Measurements from ENCODE around the gene PRAC2.

DNA sequence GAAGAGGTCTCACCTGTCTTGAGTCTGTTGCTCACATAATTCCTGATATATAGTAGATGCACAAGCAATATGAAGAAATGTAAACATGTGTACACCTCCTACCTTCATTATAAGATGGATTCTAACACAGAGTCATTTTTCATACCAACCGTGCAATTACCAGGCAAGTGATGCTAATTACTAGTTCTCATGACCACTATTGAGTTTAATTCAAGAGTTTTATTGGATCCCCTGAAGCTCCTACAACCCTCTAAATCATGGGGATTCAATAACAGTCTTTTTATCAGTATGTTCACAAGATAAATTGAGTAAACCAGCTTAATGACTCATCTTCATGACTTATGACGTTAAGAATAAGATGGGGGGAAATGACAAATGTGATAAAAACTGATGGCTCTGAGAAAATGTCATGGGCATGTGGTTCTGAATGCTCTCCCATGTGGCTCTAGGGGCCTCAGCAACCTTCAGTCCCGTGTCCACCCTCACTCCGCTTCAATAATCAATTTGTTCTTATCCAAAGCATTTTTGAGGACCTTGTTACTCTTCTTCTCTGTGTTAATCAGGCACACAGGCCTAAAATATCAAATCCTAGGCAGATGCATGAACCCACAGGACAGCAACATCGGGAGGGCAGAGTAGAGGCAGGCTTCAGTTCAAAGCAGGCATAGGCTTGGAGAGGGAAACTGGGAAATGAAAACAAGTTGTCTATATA lies 43.4 kb upstream of the PRAC2 start:
- no peak for TF ChIP-seq POLR2A (IDR thresholded peaks at IDR 0.05)
- TF ChIP-seq, protein P1, sequence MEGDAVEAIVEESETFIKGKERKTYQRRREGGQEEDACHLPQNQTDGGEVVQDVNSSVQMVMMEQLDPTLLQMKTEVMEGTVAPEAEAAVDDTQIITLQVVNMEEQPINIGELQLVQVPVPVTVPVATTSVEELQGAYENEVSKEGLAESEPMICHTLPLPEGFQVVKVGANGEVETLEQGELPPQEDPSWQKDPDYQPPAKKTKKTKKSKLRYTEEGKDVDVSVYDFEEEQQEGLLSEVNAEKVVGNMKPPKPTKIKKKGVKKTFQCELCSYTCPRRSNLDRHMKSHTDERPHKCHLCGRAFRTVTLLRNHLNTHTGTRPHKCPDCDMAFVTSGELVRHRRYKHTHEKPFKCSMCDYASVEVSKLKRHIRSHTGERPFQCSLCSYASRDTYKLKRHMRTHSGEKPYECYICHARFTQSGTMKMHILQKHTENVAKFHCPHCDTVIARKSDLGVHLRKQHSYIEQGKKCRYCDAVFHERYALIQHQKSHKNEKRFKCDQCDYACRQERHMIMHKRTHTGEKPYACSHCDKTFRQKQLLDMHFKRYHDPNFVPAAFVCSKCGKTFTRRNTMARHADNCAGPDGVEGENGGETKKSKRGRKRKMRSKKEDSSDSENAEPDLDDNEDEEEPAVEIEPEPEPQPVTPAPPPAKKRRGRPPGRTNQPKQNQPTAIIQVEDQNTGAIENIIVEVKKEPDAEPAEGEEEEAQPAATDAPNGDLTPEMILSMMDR (IDR thresholded peaks at IDR 0.05): no peak
